HTERT RPE-1 (cell line): ENCODE measurements around the gene PPP1R7.

ENCODE experiments used
- in situ Hi-C: fragments of 300-500 bp; cut with MboI; formaldehyde crosslinking; loops from 4 replicates; pipeline ENCODE4 v1.14.3; 2020; ENCODE audit warnings: low sequenced_read_pairs

PPP1R7 gene

DNA sequence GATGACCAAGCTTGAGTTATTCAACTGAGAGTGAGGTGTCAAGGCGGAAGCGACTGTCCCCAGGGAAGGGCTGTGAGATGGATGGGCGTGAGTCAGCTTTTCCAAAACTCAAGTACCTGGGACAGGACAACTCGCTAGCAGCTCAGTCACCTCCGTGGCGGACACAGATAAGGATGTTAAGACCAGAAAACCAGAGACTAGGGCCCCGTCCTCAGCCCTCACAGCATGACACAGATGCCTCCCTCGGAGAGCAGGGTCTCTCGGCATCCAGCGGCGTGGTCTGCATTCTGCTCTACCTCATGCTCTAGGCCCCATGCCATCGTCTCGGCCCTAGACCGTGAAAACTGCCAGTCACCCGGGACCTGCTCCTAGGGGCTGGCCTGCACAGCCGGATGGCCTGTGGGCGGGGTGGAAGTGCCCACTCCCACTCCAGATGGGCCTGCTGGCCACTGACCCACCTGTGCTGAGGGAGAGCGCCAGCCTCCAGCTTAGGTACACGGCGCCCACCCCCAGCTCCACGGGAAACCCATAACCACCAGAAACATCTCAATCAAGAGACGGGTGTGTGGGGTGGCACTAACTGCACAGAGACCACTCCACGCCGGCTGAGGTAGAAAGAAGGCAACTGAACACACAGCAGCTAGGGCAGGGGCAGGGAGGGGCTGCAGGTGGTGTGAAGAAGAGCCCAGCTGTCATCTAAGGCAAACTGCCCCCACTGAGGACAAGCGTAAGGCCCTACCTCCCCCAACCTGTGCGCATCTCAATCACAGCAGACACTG is 78.0 kb downstream of the PPP1R7 start:
- in situ Hi-C loops = no loop called here

- in situ Hi-C loops = no loop called here
Measured at GRCh38 chr2:241228860-241229516, 78.7 kb downstream of the PPP1R7 start.

- in situ Hi-C loops = no loop called here
Measured at GRCh38 chr2:241229563-241230401, 79.5 kb downstream of the PPP1R7 start.

DNA sequence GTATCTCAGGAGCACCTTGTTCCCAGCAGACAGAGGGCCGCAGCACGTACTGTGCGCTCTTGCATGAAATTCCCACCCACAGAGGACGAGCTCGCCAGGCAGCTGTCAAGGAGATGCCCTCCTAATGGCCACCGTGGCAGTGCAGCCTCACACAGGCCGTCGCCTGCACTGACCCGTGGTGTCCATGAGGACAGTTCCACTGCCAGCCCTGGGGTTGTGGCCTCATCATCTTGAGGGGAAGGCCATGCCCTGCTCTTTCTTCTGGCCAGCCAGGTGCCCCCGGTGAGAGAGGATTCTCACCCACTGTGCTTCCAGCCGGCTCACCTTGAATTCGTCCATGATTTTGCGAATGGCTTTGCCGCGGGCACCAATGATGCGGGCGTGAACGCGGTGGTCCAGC is 80.2 kb downstream of the PPP1R7 start:
- in situ Hi-C loops = no loop called here

- in situ Hi-C loops = no loop called here
Measured at GRCh38 chr2:241232736-241233575, 82.7 kb downstream of the PPP1R7 start.
